ENCODE measurements around the gene KCNQ4. TPM values are rescaled to one million over a fixed set of nuclear protein-coding genes. Genes with fewer than 3 reads are reported as not detected.

The KCNQ4 gene
- total RNA-seq, 1 donor from 2014 or later = 0.76 TPM

DNA sequence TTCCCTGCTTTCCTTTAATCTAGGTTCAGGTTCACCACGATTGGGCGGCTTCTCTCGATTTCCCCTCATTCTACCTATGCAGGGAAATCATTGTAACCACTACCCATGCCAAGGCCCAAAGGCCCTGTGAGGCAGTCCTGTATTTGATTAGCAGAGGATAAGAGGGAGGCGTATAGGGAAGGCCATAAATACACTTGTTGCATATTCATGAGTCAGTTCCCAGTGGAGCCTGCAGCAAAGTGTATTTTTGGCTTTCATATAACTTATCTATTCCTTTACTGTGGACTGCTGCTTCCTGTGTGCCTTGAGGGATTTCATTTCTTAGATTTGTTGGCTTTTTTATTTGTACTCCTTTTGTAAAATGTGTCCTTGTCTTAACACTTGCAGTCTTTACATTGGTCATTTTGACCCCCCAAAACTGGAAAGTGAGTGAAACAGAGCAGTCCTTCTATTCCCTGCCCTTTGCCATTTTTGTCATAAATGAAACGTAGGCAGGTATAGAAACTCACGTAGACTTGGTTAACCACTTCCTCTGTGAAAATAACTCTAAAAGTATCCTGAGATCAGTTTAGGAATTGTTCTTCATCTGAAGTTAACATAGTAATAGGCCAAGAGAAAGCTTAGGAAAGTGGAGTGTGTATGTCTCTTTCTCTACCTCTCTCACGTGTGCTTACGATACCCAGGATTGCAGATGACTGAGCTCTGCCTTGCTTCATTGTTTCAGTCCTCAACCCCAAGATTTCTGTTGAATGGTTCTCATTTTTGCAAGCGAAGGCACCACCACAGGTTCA is 19.6 kb upstream of the KCNQ4 start:
- Mint-ChIP-seq H3K4me1 (ENCODE audit: low read depth, unreplicated experiment) (peaks cover 23% of the 10 kb centered on the region), H3K4me3 (ENCODE audit: unreplicated experiment) (no peak overlapping the region), H3K27ac (ENCODE audit: unreplicated experiment) (no peak overlapping the region), H3K9me3 (ENCODE audit: unreplicated experiment) (peaks cover 2% of the 10 kb centered on the region), H3K27me3 (ENCODE audit: unreplicated experiment) (no peaks in the 10 kb centered on the region), H3K36me3 (ENCODE audit: unreplicated experiment) (no peaks in the 10 kb centered on the region)
- TF ChIP-seq CTCF (IDR thresholded peaks at IDR 0.05; ENCODE audit: partially characterized antibody, unreplicated experiment) = no peak
- no peak for DNase-seq

- Mint-ChIP-seq H3K4me3 (ENCODE audit: unreplicated experiment) (no peak overlapping the region), H3K9me3 (ENCODE audit: unreplicated experiment) (peaks cover 2% of the 10 kb centered on the region), H3K36me3 (ENCODE audit: unreplicated experiment) (no peaks in the 10 kb centered on the region), H3K27me3 (ENCODE audit: unreplicated experiment) (no peaks in the 10 kb centered on the region), H3K4me1 (ENCODE audit: low read depth, unreplicated experiment) (peaks cover 26% of the 10 kb centered on the region), H3K27ac (ENCODE audit: unreplicated experiment) (no peak overlapping the region)
- DNase-seq = no peak
- no peak for TF ChIP-seq CTCF (IDR thresholded peaks at IDR 0.05; ENCODE audit: partially characterized antibody, unreplicated experiment)
These were observed 18.6 kb upstream of the KCNQ4 start for GRCh38 chr1:40764981-40765380.

DNA sequence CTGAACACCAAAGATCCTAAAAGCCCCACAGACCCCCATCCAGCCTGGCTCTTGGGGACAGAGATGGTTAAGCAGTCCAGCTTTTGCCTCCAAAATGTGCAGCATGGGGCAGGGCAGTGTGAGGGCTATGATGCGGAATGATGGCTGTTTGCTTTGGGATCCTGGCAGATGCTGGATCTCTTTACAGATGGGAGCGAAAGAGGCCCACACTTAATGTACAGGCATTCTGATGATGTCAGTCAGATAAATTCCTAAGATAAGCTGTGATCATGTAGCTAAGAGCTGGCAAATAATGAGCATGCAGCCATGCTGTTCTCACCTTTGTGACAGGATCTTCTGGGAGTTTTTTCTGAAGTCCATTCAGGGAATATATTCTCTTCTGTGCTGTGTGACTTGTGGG is 17.6 kb upstream of the KCNQ4 start:
- H3K9me3 Mint-ChIP-seq (ENCODE audit: unreplicated experiment) = peaks cover 2% of the 10 kb centered on the region
- H3K27me3 Mint-ChIP-seq (ENCODE audit: unreplicated experiment) = peaks cover 2% of the 10 kb centered on the region
- H3K4me3 Mint-ChIP-seq (ENCODE audit: unreplicated experiment) = peak overlapping the region; percentile 60
- H3K27ac Mint-ChIP-seq (ENCODE audit: unreplicated experiment) = peak overlapping the region; percentile 62
- no peaks in the 10 kb centered on the region for H3K36me3 Mint-ChIP-seq (ENCODE audit: unreplicated experiment)
- DNase-seq = no peak
- no peak for TF ChIP-seq CTCF (IDR thresholded peaks at IDR 0.05; ENCODE audit: partially characterized antibody, unreplicated experiment)
- H3K4me1 Mint-ChIP-seq (ENCODE audit: low read depth, unreplicated experiment) = peaks cover 36% of the 10 kb centered on the region

- H3K27ac Mint-ChIP-seq (ENCODE audit: unreplicated experiment) = peak overlapping the region; percentile 62
- H3K27me3 Mint-ChIP-seq (ENCODE audit: unreplicated experiment) = peaks cover 4% of the 10 kb centered on the region
- H3K4me1 Mint-ChIP-seq (ENCODE audit: low read depth, unreplicated experiment) = peaks cover 41% of the 10 kb centered on the region
- H3K4me3 Mint-ChIP-seq (ENCODE audit: unreplicated experiment) = peak overlapping the region; percentile 60
- H3K36me3 Mint-ChIP-seq (ENCODE audit: unreplicated experiment) = no peaks in the 10 kb centered on the region
- no peak for DNase-seq
- no peak for TF ChIP-seq CTCF (IDR thresholded peaks at IDR 0.05; ENCODE audit: partially characterized antibody, unreplicated experiment)
- H3K9me3 Mint-ChIP-seq (ENCODE audit: unreplicated experiment) = peaks cover 2% of the 10 kb centered on the region
These were observed 17.0 kb upstream of the KCNQ4 start for GRCh38 chr1:40766560-40766959.
